GM12865 (cell line): ENCODE results near the gene EPHB2.

Experiments used
- DNase-seq: peaks from one replicate; pipeline ENCODE4 v3.0.0; 2010; ENCODE audit warnings: low read depth
- H3K4me3 ChIP-seq: 2 replicates; pipeline ENCODE4 v1.5.1; 2011; ENCODE audit warnings: mild to moderate bottlenecking, low read depth, low read length, control low read depth
- CTCF ChIP-seq: IDR thresholded peaks from 2 replicates; pipeline ENCODE4 v1.5.1; 2011; ENCODE audit warnings: low read length, control low read depth, low read depth, inconsistent platforms; ENCODE audit not compliant: insufficient read depth; ENCODE audit errors: missing control alignments

Gene EPHB2

GRCh38 chr1:22754824-22755223 lies 44.2 kb downstream of the EPHB2 start:
- DNase-seq = no peak
- H3K4me3 ChIP-seq = no peak overlapping the region
- TF ChIP-seq CTCF = no peak

GRCh38 chr1:22755641-22756040 lies 45.0 kb downstream of the EPHB2 start:
- no peak for TF ChIP-seq CTCF
- H3K4me3 ChIP-seq = no peak overlapping the region
- no peak for DNase-seq

GRCh38 chr1:22756125-22756735 lies 45.6 kb downstream of the EPHB2 start:
- no peak for DNase-seq
- no peak overlapping the region for H3K4me3 ChIP-seq
- TF ChIP-seq CTCF = no peak

GRCh38 chr1:22760455-22760854 lies 49.8 kb downstream of the EPHB2 start:
- no peak for TF ChIP-seq CTCF

GRCh38 chr1:22761101-22761500 lies 50.5 kb downstream of the EPHB2 start:
- no peak overlapping the region for H3K4me3 ChIP-seq
- no peak for TF ChIP-seq CTCF
- no peak for DNase-seq

More at GRCh38 chr1:22760455-22760854, 49.8 kb downstream of the EPHB2 start:
- H3K4me3 ChIP-seq = no peak overlapping the region
- no peak for DNase-seq

GRCh38 chr1:22761821-22762220 lies 51.2 kb downstream of the EPHB2 start:
- DNase-seq = no peak
- TF ChIP-seq CTCF = no peak
- no peak overlapping the region for H3K4me3 ChIP-seq
